H9 (cell line): ENCODE measurements around the gene PIAS2. TPM values are rescaled to one million over a fixed set of nuclear protein-coding genes. Genes with fewer than 3 reads are reported as not detected.

Experiments
- DNase-seq: peaks from one replicate; pipeline ENCODE4 v3.0.0-alpha.2; 2017
- H2AFZ ChIP-seq: one replicate; pipeline ENCODE4 v1.6.1; 2013; ENCODE audit warnings: mild to moderate bottlenecking, low read length, control low read depth, moderate library complexity
- H2AK5ac ChIP-seq: 2 replicates; pipeline ENCODE4 v1.6.1; 2013; ENCODE audit warnings: low read length, control low read depth, mixed read lengths; ENCODE audit not compliant: insufficient read length
- H2BK120ac ChIP-seq: one replicate; pipeline ENCODE4 v1.6.1; 2013; ENCODE audit warnings: low read depth, mild to moderate bottlenecking, low read length, control low read depth, inconsistent platforms; ENCODE audit not compliant: poor library complexity, severe bottlenecking
- H2BK12ac ChIP-seq: 2 replicates; pipeline ENCODE4 v1.6.1; 2013; ENCODE audit warnings: low read length, control low read depth, mixed read lengths, low read depth; ENCODE audit not compliant: insufficient read length
- H2BK15ac ChIP-seq: 2 replicates; pipeline ENCODE4 v1.6.1; 2013; ENCODE audit warnings: low read depth, low read length, control low read depth
- H2BK20ac ChIP-seq: one replicate; pipeline ENCODE4 v1.6.1; 2013; ENCODE audit warnings: low read depth, mild to moderate bottlenecking, low read length, control low read depth, inconsistent platforms; ENCODE audit not compliant: poor library complexity, severe bottlenecking
- H2BK5ac ChIP-seq: 2 replicates; pipeline ENCODE4 v1.6.1; 2013; ENCODE audit warnings: low read length, control low read depth, mixed read lengths; ENCODE audit not compliant: insufficient read length
- H3K14ac ChIP-seq: 2 replicates; pipeline ENCODE4 v1.6.1; 2013; ENCODE audit warnings: low read length, control low read depth; ENCODE audit not compliant: insufficient read depth
- H3K18ac ChIP-seq: 2 replicates; pipeline ENCODE4 v1.6.1; 2013; ENCODE audit warnings: low read depth, mild to moderate bottlenecking, mixed read lengths, low read length, control low read depth; ENCODE audit not compliant: insufficient read length
- H3K23ac ChIP-seq: 2 replicates; pipeline ENCODE4 v1.6.1; 2013; ENCODE audit warnings: low read length, control low read depth, mixed read lengths, low read depth; ENCODE audit not compliant: insufficient read length
- H3K23me2 ChIP-seq: 2 replicates; pipeline ENCODE4 v1.6.1; 2013; ENCODE audit warnings: low read depth, mild to moderate bottlenecking, mixed read lengths, low read length, control low read depth; ENCODE audit not compliant: insufficient read length, poor library complexity, severe bottlenecking
- H3K27ac ChIP-seq: 2 replicates; pipeline ENCODE4 v1.5.1; 2013; ENCODE audit warnings: low read length, control low read depth, mixed read lengths, low read depth; ENCODE audit not compliant: insufficient read length
- H3K27me3 ChIP-seq: 2 replicates; pipeline ENCODE4 v1.6.1; 2013; ENCODE audit warnings: low read length, control low read depth, inconsistent platforms; ENCODE audit not compliant: insufficient read depth
- H3K4ac ChIP-seq: 2 replicates; pipeline ENCODE4 v1.6.1; 2013; ENCODE audit warnings: low read depth, mild to moderate bottlenecking, control low read depth, inconsistent platforms, low read length, moderate library complexity
- H3K4me1 ChIP-seq: 2 replicates; pipeline ENCODE4 v1.6.1; 2013; ENCODE audit warnings: low read length, control low read depth, inconsistent platforms; ENCODE audit not compliant: insufficient read depth
- H3K4me2 ChIP-seq: 2 replicates; pipeline ENCODE4 v1.6.1; 2013; ENCODE audit warnings: low read length, control low read depth, mixed read lengths; ENCODE audit not compliant: insufficient read length, insufficient read depth
- H3K56ac ChIP-seq: 2 replicates; pipeline ENCODE4 v1.6.1; 2013; ENCODE audit warnings: low read depth, mild to moderate bottlenecking, mixed read lengths, low read length, control low read depth; ENCODE audit not compliant: insufficient read length
- H3K79me1 ChIP-seq: 2 replicates; pipeline ENCODE4 v1.6.1; 2013; ENCODE audit warnings: low read depth, mild to moderate bottlenecking, moderate library complexity, low read length, control low read depth, inconsistent platforms; ENCODE audit not compliant: insufficient read depth, poor library complexity, severe bottlenecking
- H3K79me2 ChIP-seq: 2 replicates; pipeline ENCODE4 v1.6.1; 2013; ENCODE audit warnings: low read length, control low read depth, inconsistent platforms; ENCODE audit not compliant: insufficient read depth
- H3K9ac ChIP-seq: 2 replicates; pipeline ENCODE4 v1.6.1; 2013; ENCODE audit warnings: low read length, control low read depth, mixed read lengths; ENCODE audit not compliant: insufficient read length; ENCODE audit errors: extremely low read depth
- H3K9me3 ChIP-seq: one replicate; pipeline ENCODE4 v1.6.1; 2013; ENCODE audit warnings: low read depth, low read length, inconsistent platforms; ENCODE audit not compliant: control insufficient read depth
- H3T11ph ChIP-seq: one replicate; pipeline ENCODE4 v1.6.1; 2013; ENCODE audit warnings: mild to moderate bottlenecking, low read length, control low read depth, inconsistent platforms
- H4K20me1 ChIP-seq: one replicate; pipeline ENCODE4 v1.6.1; 2013; ENCODE audit not compliant: control insufficient read depth, insufficient read length, insufficient read depth
- H4K5ac ChIP-seq: 2 replicates; pipeline ENCODE4 v1.6.1; 2013; ENCODE audit warnings: low read depth, mild to moderate bottlenecking, mixed read lengths, low read length, control low read depth; ENCODE audit not compliant: insufficient read length
- H4K8ac ChIP-seq: replicated peaks from 2 replicates; pipeline ENCODE4 v1.6.1; 2013; ENCODE audit warnings: low read length, control low read depth, mixed read lengths, low read depth; ENCODE audit not compliant: insufficient read length
- H4K91ac ChIP-seq: 2 replicates; pipeline ENCODE4 v1.6.1; 2013; ENCODE audit warnings: low read depth, mild to moderate bottlenecking, moderate library complexity, mixed read lengths, low read length, control low read depth; ENCODE audit not compliant: insufficient read length
- H3K27ac Mint-ChIP-seq, 3 experiments: 2 replicates in 2 of 3; 3 replicates in 1 of 3; pipeline ENCODE4 v1.8.0; 2020 to 2021; ENCODE audit warnings: mixed read lengths in 3 of 3, mild to moderate bottlenecking in 1 of 3, moderate library complexity in 1 of 3
- H3K27me3 Mint-ChIP-seq: 2 replicates; pipeline ENCODE4 v1.8.0; 2021; ENCODE audit warnings: low read depth, mild to moderate bottlenecking, moderate library complexity, mixed read lengths
- H3K36me3 Mint-ChIP-seq, 3 experiments: 2 replicates in 2 of 3; 3 replicates in 1 of 3; pipeline ENCODE4 v1.8.0; 2020 to 2021; ENCODE audit warnings: low read depth in 3 of 3, mixed read lengths in 3 of 3; ENCODE audit not compliant: insufficient read depth in 1 of 3
- H3K4me1 Mint-ChIP-seq, 2 experiments: 2 replicates each; pipeline ENCODE4 v1.8.0; 2020; ENCODE audit warnings: mixed read lengths in 2 of 2
- H3K4me3 Mint-ChIP-seq, 2 experiments: 2 replicates in 1 of 2; 3 replicates in 1 of 2; pipeline ENCODE4 v1.8.0; 2020 to 2021; ENCODE audit warnings: mild to moderate bottlenecking in 2 of 2, mixed read lengths in 2 of 2, moderate library complexity in 1 of 2
- H3K9me3 Mint-ChIP-seq, 2 experiments: 2 replicates in 1 of 2; 3 replicates in 1 of 2; pipeline ENCODE4 v1.8.0; 2020; ENCODE audit warnings: mild to moderate bottlenecking in 2 of 2, mixed read lengths in 2 of 2, moderate library complexity in 1 of 2
- WGBS: extraction: QIAGEN DNeasy Blood & Tissue Kit; methylation state at CpG from one replicate; pipeline ENCODE4 v1.1.7; 2013; ENCODE audit warnings: missing lambda C conversion rate, low lambda C conversion rate, mixed read lengths; ENCODE audit not compliant: insufficient read length; ENCODE audit errors: extremely low coverage; 5-methylcytosine and 5-hydroxymethylcytosine counted together
- total RNA-seq: library from RNA; stranded (reverse); gene quantifications from 2 replicates; pipeline ENCODE4 v1.2.1, GENCODE V29; 2021
- TF ChIP-seq, protein P1 (sequence below): fragments of 200-600 bp; sonication (generic); conservative IDR thresholded peaks from 3 replicates; pipeline ENCODE4 v1.8.0; 2021; ENCODE audit warnings: antibody characterized with exemption, mild to moderate bottlenecking

The PIAS2 gene
- total RNA-seq, 1 experiment from 2014 or later, result 58.4 TPM

DNA sequence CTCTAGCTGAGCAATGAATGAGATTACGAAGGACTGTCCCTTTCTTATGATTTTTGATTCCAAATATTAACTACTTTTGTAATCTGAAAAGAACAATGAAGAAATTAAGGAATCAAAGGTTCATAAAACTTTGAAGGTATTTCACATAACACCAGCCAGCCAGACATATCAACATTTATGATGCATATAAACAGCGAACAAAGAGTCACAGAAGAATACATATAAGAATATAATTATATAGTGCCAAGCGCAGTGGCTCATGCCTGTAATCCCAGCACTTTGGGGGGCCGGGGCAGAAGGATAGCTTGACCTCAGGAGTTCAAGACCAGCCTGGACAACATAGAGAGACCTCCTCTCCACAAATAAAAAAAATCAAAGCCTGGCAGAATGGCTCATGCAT lies 34.1 kb downstream of the PIAS2 start:
- no peak overlapping the region for H3K4ac ChIP-seq
- H3T11ph ChIP-seq, result no peak overlapping the region
- no peak overlapping the region for H2BK20ac ChIP-seq
- no peak overlapping the region for H3K56ac ChIP-seq
- H3K27ac ChIP-seq, result no peak overlapping the region
- Mint-ChIP-seq H3K4me1 (peaks cover 4% of the 10 kb centered on the region in 2 experiments; a peak in 3 of 4 replicates), H3K27me3 (no peaks in the 10 kb centered on the region), H3K36me3 (peaks cover 47 to 58% (median 48%) of the 10 kb centered on the region in 3 experiments), H3K4me3 (no peak overlapping the region), H3K9me3 (peaks cover 31 to 34% of the 10 kb centered on the region in 2 experiments), H3K27ac (0 out of 7 replicates have a peak overlapping the region, but pooled peaks of 1 of the 3 experiments have one; percentile 64)
- no peak overlapping the region for H2BK12ac ChIP-seq
- no peak overlapping the region for H3K9ac ChIP-seq
- no peak overlapping the region for H2BK15ac ChIP-seq
- H3K27me3 ChIP-seq, result no peaks in the 10 kb centered on the region
- H2BK120ac ChIP-seq, result no peak overlapping the region
- H2AK5ac ChIP-seq, result no peak overlapping the region
- no peaks in the 10 kb centered on the region for H3K4me1 ChIP-seq
- no peaks in the 10 kb centered on the region for H3K79me1 ChIP-seq
- H3K4me2 ChIP-seq, result no peak overlapping the region
- no peak overlapping the region for H2BK5ac ChIP-seq
- H4K5ac ChIP-seq, result no peak overlapping the region
- peaks cover 10% of the 10 kb centered on the region for H3K9me3 ChIP-seq
- TF ChIP-seq, protein P1, sequence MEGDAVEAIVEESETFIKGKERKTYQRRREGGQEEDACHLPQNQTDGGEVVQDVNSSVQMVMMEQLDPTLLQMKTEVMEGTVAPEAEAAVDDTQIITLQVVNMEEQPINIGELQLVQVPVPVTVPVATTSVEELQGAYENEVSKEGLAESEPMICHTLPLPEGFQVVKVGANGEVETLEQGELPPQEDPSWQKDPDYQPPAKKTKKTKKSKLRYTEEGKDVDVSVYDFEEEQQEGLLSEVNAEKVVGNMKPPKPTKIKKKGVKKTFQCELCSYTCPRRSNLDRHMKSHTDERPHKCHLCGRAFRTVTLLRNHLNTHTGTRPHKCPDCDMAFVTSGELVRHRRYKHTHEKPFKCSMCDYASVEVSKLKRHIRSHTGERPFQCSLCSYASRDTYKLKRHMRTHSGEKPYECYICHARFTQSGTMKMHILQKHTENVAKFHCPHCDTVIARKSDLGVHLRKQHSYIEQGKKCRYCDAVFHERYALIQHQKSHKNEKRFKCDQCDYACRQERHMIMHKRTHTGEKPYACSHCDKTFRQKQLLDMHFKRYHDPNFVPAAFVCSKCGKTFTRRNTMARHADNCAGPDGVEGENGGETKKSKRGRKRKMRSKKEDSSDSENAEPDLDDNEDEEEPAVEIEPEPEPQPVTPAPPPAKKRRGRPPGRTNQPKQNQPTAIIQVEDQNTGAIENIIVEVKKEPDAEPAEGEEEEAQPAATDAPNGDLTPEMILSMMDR, result no peak
- WGBS, result no CpG with 5 or more reads among the region's 4 CpGs
- no peak overlapping the region for H2AFZ ChIP-seq
- peaks cover 8% of the 10 kb centered on the region; the same call in 1 of the 2 replicates for H3K79me2 ChIP-seq
- no peak overlapping the region for H3K18ac ChIP-seq
- H4K8ac ChIP-seq, result no peak overlapping the region
- H3K14ac ChIP-seq, result no peak overlapping the region
- H4K91ac ChIP-seq, result no peak overlapping the region
- H3K23ac ChIP-seq, result no peak overlapping the region
- no peaks in the 10 kb centered on the region for H3K23me2 ChIP-seq
- DNase-seq, result no peak
- H4K20me1 ChIP-seq, result no peaks in the 10 kb centered on the region
